Measurements from ENCODE around the gene RBP3. TPM values are rescaled to one million over a fixed set of nuclear protein-coding genes. Genes with fewer than 3 reads are reported as not detected.

RBP3 gene
- total and polyA plus RNA-seq, 2 of the 4 experiments (the other 2 are of a cell fraction), result not detected

- TF ChIP-seq SMC3 (IDR thresholded peaks at IDR 0.05; ENCODE audit: low read depth, low read length) (no peak), CHD1 (IDR thresholded peaks at IDR 0.05; ENCODE audit: low read depth, low read length) (no peak), NFE2L2 (IDR thresholded peaks at IDR 0.05; ENCODE audit: low read depth, low read length) (no peak)
These were observed 10.9 kb upstream of the RBP3 start for GRCh38 chr10:47337310-47337709.

More at GRCh38 chr10:47337310-47337709, 10.9 kb upstream of the RBP3 start:
- ATAC-seq (ENCODE audit: low read depth), result no peak
- H3K4ac ChIP-seq (ENCODE audit: low read depth, low read length), result peak overlapping the region; percentile 25; the same call in 1 of the 2 replicates
- no peak overlapping the region for H3K23ac ChIP-seq (ENCODE audit: low read depth, low read length)
- CTCF ChIA-PET, result no interaction called here
- 80% methylated on average over 2 of the region's 4 CpGs; no CpG with 5 or more reads in 1 of the 2 experiments for WGBS, 2 experiments (ENCODE audit: extremely low coverage in 2 of 2, insufficient read length in 1 of 2)
- H2BK20ac ChIP-seq (ENCODE audit: low read depth, low read length), result peak overlapping the region; percentile 28; the same call in 1 of the 2 replicates
- H3K4me3 ChIP-seq (ENCODE audit: insufficient read depth, low read depth, low read length), result no peak overlapping the region
- H3K9me3 ChIP-seq (ENCODE audit: control insufficient read depth, insufficient read depth, low read length), result no peaks in the 10 kb centered on the region
- in situ Hi-C loops (cut with MboI; ENCODE audit: low sequenced_read_pairs) (no loop called here), intact Hi-C loops (cut with micrococcal nuclease) (no loop called here), dilution Hi-C loops (cut with HindIII; ENCODE audit: low sequenced_read_pairs, unreplicated experiment) (no loop called here)
- no peaks in the 10 kb centered on the region for H4K20me1 ChIP-seq (ENCODE audit: insufficient read depth, low read length)
- H3K4me2 ChIP-seq (ENCODE audit: low read depth, low read length), result no peak overlapping the region; the same call in 1 of the 2 replicates
- no peak overlapping the region for H2AFZ ChIP-seq (replicated peaks; ENCODE audit: low read length, poor library complexity)
- H2BK15ac ChIP-seq (ENCODE audit: low read depth, low read length), result peak overlapping the region; percentile 73; the same call in 2 of the 3 replicates
- H3K9ac ChIP-seq (ENCODE audit: low read depth, low read length), result no peak overlapping the region
- H3K4me1 ChIP-seq (ENCODE audit: control insufficient read depth, insufficient read depth, low read length), result peaks cover 1% of the 10 kb centered on the region; the same call in 1 of the 2 replicates
- H2BK120ac ChIP-seq (ENCODE audit: low read depth, low read length), result peak overlapping the region; percentile 3; the same call in 1 of the 2 replicates
- H3K27ac ChIP-seq (ENCODE audit: insufficient read depth, low read length), result no peak overlapping the region
- POLR2A ChIA-PET (ENCODE audit: unreplicated experiment), result no interaction called here
- no peaks in the 10 kb centered on the region for H3K36me3 ChIP-seq (ENCODE audit: control insufficient read depth, insufficient read depth, low read length)
- H3K14ac ChIP-seq (replicated peaks; ENCODE audit: low read depth, low read length), result no peak overlapping the region
- H4K5ac ChIP-seq (ENCODE audit: low read depth, low read length), result peak overlapping the region; percentile 3; the same call in 1 of the 2 replicates
- no peak overlapping the region for H4K8ac ChIP-seq (ENCODE audit: low read depth in 2 of 2, low read length in 2 of 2)
- H3K79me1 ChIP-seq (ENCODE audit: low read depth in 1 of 2, low read length in 2 of 2), result no peaks in the 10 kb centered on the region
- no peaks in the 10 kb centered on the region for H3K9me1 ChIP-seq (ENCODE audit: insufficient read depth, low read length)
- H2BK5ac ChIP-seq (ENCODE audit: low read depth, low read length, poor library complexity, severe bottlenecking), result no peak overlapping the region
- no peak overlapping the region for H4K91ac ChIP-seq (ENCODE audit: insufficient read depth, low read depth, low read length)
- DNase-seq, result no peak
- peaks cover 14% of the 10 kb centered on the region for H3K27me3 ChIP-seq (ENCODE audit: control insufficient read depth, insufficient read depth, low read length)
- peak overlapping the region; percentile 3; the same call in 1 of the 2 replicates for H3K18ac ChIP-seq (ENCODE audit: low read depth, low read length)
- no peak overlapping the region for H3K56ac ChIP-seq (ENCODE audit: extremely low read depth, insufficient read depth, low read length)
- H2AK5ac ChIP-seq (ENCODE audit: low read depth, low read length), result 0 out of 2 replicates have a peak overlapping the region, but pooled peaks have one; percentile 20
- H2AK9ac ChIP-seq (replicated peaks; ENCODE audit: low read depth, low read length, poor library complexity), result no peak overlapping the region
- no TSS peak for BruUV-seq (replicated peaks)

Data from IMR-90 (cell line).